ENCODE results near the gene DCHS1. TPM values are rescaled to one million over a fixed set of nuclear protein-coding genes. Genes with fewer than 3 reads are reported as not detected.

The DCHS1 gene
- total and polyA plus RNA-seq, 2 of the 13 experiments (the other 11 are each of a cell fraction or from before 2014, with no cell fraction given) = under 0.01 to 0.03 TPM

- TF ChIP-seq, protein P1, sequence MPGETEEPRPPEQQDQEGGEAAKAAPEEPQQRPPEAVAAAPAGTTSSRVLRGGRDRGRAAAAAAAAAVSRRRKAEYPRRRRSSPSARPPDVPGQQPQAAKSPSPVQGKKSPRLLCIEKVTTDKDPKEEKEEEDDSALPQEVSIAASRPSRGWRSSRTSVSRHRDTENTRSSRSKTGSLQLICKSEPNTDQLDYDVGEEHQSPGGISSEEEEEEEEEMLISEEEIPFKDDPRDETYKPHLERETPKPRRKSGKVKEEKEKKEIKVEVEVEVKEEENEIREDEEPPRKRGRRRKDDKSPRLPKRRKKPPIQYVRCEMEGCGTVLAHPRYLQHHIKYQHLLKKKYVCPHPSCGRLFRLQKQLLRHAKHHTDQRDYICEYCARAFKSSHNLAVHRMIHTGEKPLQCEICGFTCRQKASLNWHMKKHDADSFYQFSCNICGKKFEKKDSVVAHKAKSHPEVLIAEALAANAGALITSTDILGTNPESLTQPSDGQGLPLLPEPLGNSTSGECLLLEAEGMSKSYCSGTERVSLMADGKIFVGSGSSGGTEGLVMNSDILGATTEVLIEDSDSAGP (CRISPR knock-in tag; IDR thresholded peaks at IDR 0.05; ENCODE audit: borderline replicate concordance) = peak; percentile 94
- no peak for TF ChIP-seq ZNF101 (CRISPR knock-in tag; IDR thresholded peaks at IDR 0.05; ENCODE audit: borderline replicate concordance, low read depth)
- peak; percentile 45; the same call in 1 of the 2 replicates for TF ChIP-seq ZNF317 (CRISPR knock-in tag; IDR thresholded peaks at IDR 0.05)
- TF ChIP-seq ZNF597 (CRISPR knock-in tag; IDR thresholded peaks at IDR 0.05) = no peak
- TF ChIP-seq ZNF790 (CRISPR knock-in tag; IDR thresholded peaks at IDR 0.05; ENCODE audit: borderline replicate concordance) = 0 out of 2 replicates have a peak, but pooled peaks have one; percentile 29
- peak; percentile 97 for TF ChIP-seq ZNF274 (CRISPR knock-in tag; IDR thresholded peaks at IDR 0.05)
- peak; percentile 97 to 98 for TF ChIP-seq POLR2A (IDR thresholded peaks at IDR 0.05; ENCODE audit: insufficient read depth in 1 of 2, low read depth in 2 of 2, low read length in 2 of 2)
- TF ChIP-seq NAIF1 (CRISPR knock-in tag; IDR thresholded peaks at IDR 0.05; ENCODE audit: borderline replicate concordance) = peak; percentile 64; the same call in 1 of the 2 replicates
- TF ChIP-seq, protein P2, sequence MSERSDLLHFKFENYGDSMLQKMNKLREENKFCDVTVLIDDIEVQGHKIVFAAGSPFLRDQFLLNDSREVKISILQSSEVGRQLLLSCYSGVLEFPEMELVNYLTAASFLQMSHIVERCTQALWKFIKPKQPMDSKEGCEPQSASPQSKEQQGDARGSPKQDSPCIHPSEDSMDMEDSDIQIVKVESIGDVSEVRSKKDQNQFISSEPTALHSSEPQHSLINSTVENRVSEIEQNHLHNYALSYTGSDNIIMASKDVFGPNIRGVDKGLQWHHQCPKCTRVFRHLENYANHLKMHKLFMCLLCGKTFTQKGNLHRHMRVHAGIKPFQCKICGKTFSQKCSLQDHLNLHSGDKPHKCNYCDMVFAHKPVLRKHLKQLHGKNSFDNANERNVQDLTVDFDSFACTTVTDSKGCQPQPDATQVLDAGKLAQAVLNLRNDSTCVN (CRISPR knock-in tag; IDR thresholded peaks at IDR 0.05; ENCODE audit: borderline replicate concordance) = peak; percentile 97
- TF ChIP-seq MYPOP (CRISPR knock-in tag; IDR thresholded peaks at IDR 0.05) = peak; percentile 86; the same call in 1 of the 2 replicates
- TF ChIP-seq MED13 (CRISPR knock-in tag; IDR thresholded peaks at IDR 0.05) = 0 out of 2 replicates have a peak, but pooled peaks have one; percentile 80
- TF ChIP-seq FOXA1 (IDR thresholded peaks at IDR 0.05) = no peak
- no peak for TF ChIP-seq FOXA1 (CRISPR knock-in tag; IDR thresholded peaks at IDR 0.05)
- TF ChIP-seq HOXD1 (CRISPR knock-in tag; IDR thresholded peaks at IDR 0.05) = peak; percentile 11; the same call in 1 of the 2 replicates
- TF ChIP-seq ZSCAN31 (CRISPR knock-in tag; IDR thresholded peaks at IDR 0.05; ENCODE audit: low read depth) = peak; percentile 95
- TF ChIP-seq ZNF331 (CRISPR knock-in tag; IDR thresholded peaks at IDR 0.05) = peak; percentile 87; the same call in 1 of the 2 replicates
- no peak; the same call in 1 of the 2 replicates for TF ChIP-seq MIER2 (CRISPR knock-in tag; IDR thresholded peaks at IDR 0.05)
- TF ChIP-seq MLLT10 (CRISPR knock-in tag; IDR thresholded peaks at IDR 0.05) = no peak
- peak; percentile 74 for TF ChIP-seq MIER3 (CRISPR knock-in tag; IDR thresholded peaks at IDR 0.05; ENCODE audit: borderline replicate concordance)
- TF ChIP-seq, protein P3, sequence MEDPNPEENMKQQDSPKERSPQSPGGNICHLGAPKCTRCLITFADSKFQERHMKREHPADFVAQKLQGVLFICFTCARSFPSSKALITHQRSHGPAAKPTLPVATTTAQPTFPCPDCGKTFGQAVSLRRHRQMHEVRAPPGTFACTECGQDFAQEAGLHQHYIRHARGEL (CRISPR knock-in tag; IDR thresholded peaks at IDR 0.05) = no peak; the same call in 1 of the 2 replicates
- TF ChIP-seq ZNF768 (CRISPR knock-in tag; IDR thresholded peaks at IDR 0.05) = peak; percentile 78
- TF ChIP-seq, protein P4, sequence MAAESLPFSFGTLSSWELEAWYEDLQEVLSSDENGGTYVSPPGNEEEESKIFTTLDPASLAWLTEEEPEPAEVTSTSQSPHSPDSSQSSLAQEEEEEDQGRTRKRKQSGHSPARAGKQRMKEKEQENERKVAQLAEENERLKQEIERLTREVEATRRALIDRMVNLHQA (CRISPR knock-in tag; IDR thresholded peaks at IDR 0.05) = no peak
- TF ChIP-seq NONO (IDR thresholded peaks at IDR 0.05) = no peak
- TF ChIP-seq NONO (CRISPR knock-in tag; conservative IDR thresholded peaks at IDR 0.05) = peak; percentile 96
- peak; percentile 73; the same call in 1 of the 2 replicates for TF ChIP-seq ZZZ3 (CRISPR knock-in tag; IDR thresholded peaks at IDR 0.05; ENCODE audit: borderline replicate concordance)
Measured at GRCh38 chr11:6682936-6683861, 27.6 kb upstream of the DCHS1 start, which contains the start of gene MRPL17 (continued).
